WI38 (cell line): ENCODE measurements around the gene SOCS7.

Experiments used
- H3K4me3 ChIP-seq: 2 replicates; pipeline ENCODE4 v1.5.1; 2011; ENCODE audit warnings: low read depth, mild to moderate bottlenecking, control low read depth, low read length
- TF ChIP-seq, protein P1 (sequence below): IDR thresholded peaks from 2 replicates; pipeline ENCODE4 v1.5.1; 2012; ENCODE audit warnings: low read depth, mild to moderate bottlenecking, control low read depth, low read length

Gene SOCS7

DNA sequence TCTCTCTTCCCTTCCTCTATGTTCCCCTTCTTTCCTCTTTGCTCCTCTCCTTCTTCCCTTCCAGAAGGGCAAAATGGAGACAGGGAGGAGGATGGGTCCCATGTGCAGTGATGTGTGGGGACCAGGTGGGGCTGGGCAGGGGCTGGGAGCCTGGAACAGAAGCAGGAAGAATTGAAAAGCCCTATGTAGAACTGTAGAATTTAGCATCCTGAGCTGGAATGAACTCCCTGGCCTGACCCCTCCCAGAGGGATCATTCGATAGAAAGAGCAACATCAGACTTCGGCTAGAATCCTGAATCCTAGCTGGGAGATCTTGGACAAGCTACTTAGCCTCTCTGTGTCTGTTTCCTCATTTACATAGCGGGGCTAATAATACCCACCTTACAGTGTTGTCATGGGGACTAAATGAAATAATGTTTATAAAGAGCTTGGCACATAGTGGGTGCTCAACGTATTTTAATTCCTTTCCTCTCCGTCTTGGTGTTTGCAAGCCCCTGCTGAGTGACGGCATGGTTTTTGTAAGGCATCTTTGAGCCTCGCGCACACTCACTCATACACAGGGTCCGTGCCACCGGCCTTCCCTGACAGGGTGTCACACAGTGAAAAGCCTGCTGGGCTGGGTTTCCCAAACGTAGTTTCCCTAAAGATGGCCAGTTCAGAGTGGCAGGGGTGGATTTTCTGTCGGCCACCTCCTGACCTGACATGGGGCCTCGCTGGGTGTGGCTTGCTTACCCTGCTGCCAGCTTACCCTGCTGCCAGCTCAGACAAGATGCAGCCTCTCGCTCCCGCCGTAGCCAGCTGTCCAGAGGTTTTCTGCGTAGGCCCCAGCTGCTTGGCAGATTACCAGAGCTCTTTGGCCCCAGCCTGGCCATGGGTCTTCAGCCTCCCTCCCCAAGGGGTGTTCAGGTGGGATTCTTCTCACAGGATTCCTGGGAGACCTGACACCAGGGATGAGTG is 70.5 kb downstream of the SOCS7 start:
- no peak overlapping the region for H3K4me3 ChIP-seq
- TF ChIP-seq, protein P1, sequence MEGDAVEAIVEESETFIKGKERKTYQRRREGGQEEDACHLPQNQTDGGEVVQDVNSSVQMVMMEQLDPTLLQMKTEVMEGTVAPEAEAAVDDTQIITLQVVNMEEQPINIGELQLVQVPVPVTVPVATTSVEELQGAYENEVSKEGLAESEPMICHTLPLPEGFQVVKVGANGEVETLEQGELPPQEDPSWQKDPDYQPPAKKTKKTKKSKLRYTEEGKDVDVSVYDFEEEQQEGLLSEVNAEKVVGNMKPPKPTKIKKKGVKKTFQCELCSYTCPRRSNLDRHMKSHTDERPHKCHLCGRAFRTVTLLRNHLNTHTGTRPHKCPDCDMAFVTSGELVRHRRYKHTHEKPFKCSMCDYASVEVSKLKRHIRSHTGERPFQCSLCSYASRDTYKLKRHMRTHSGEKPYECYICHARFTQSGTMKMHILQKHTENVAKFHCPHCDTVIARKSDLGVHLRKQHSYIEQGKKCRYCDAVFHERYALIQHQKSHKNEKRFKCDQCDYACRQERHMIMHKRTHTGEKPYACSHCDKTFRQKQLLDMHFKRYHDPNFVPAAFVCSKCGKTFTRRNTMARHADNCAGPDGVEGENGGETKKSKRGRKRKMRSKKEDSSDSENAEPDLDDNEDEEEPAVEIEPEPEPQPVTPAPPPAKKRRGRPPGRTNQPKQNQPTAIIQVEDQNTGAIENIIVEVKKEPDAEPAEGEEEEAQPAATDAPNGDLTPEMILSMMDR, result no peak

DNA sequence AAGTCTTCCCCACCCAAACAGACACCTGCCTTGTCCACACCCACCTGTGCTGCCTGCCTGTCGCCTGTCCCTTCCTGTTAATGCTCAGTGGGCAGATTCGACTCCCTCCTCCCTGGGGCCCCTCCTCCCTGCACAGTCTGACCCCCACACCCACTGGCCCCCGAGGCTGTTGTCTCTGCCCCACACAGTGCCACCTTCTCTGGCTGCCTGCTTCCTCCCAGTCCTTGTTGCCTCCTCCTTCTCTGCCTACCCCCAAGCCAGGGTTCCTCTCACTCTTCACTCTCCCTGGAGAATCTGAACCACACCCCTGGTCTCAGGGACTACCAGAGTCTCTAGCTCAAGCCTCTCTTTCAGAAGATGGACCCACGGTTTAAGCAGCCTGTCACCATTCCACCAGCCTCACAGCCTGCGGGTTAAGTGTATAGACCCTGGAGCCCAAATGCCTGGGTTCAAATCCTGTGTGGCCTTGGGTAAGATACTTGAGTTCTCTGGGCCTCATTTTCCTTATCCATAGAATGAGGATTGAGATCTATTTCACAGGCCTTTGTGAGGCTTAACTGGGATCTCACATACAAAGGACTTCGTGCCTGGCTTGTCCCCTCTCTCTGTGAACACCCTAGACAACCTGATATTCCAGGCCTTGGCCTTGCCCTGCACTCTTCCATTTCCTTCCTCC is 72.8 kb downstream of the SOCS7 start:
- TF ChIP-seq, protein P1, result no peak
- H3K4me3 ChIP-seq, result no peak overlapping the region

DNA sequence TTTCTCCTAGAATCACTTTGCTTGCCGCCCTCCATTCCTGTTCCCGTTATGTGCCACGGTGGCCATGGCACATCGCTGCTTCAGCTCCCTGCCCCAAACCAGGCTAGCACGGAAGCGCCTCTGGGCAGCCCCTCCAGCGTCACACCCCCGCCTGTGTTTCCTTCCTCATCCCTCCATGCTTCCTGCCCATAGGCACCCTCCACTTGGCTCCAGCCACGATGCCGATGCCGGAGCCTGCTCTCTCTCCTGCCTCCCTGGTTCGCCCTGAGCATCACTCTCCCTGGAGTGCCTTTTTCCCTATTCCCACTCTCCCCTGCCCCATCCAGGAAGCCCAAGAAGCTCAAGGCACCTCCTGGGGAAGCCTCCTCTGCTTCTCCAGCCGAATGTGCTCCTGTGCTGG is 73.4 kb downstream of the SOCS7 start:
- TF ChIP-seq, protein P1, result no peak
- H3K4me3 ChIP-seq, result no peak overlapping the region

DNA sequence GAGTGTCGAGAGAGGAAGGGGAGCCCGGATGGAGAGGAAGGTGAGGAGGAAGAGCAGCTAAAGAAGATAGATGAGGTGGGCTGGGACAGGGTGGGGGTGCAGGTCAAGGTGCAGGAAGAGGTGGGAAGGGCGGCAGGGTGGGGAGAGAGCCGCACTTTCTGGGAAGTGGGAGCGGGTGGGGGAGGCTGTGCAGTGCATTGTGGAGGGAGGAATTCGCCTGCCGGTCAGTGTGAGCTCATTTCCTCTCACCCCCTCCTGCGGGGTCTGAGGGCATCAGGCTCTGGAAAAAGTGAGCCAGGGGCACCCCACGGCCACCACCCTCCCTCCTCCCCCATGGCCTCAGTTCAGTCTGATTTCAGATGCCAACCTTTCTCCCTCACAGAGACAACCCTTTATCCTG is 74.1 kb downstream of the SOCS7 start:
- TF ChIP-seq, protein P1, result no peak

DNA sequence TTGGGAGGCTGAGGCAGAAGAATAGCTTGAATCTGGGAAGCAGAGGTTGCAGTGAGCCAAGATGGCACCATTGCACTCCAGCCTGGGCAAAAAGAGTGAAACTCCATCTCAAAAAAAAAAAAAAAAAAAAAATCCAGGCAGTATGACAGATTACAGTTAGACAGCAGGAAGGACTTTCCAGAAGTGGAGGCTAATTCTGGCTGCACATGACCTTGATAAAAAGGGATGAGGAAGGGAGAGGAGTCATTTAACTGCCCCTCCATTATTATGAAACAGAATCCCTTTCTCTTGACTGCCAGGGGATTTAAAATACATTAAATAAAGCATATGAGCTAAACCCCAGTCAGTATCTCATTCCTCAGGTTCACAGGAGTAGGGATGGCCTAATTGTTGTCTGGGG is 74.8 kb downstream of the SOCS7 start:
- no peak overlapping the region for H3K4me3 ChIP-seq
- TF ChIP-seq, protein P1, result no peak

More for the DNA sequence above, 74.1 kb downstream of the SOCS7 start:
- no peak overlapping the region for H3K4me3 ChIP-seq

DNA sequence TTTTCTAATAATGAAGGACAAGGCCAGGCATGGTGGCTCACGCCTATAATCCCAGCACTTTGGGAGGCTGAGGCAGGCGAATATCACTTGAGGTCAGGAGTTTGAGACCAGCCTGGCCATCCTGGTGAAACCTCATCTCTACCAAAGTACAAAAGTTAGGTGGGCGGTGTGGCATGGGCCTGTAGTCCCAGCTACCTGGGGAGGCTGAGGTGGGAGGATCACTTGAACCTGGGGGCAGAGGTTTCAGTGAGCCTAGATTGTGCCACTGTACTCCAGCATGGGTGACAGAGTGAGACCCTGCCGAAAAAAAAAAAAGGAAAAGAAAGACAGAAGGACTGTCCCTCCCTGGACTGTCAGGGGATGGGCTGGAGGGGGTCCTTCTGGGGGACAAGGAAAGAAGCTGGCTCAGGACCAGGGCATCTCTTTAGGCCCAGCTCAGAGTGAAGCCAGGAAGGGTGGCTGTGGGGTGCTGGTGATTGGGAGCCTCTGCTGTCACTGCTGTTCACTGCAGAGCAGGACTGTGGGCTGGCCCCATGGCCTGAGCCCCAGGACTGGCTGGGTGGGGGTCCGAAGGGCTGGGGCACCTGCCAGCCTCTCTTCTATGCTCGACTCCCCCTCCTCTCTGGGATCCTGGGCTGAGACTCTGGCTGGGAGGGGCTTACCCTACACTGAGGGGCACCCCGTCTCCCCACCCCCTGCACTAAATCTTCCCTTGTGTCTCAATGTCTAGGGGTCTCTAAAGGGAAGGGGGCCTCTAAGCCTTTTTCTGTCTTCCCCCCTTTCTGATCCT is 75.7 kb downstream of the SOCS7 start:
- H3K4me3 ChIP-seq, result peak overlapping the region; percentile 88
- TF ChIP-seq, protein P1, result no peak
